Transverse colon (tissue), 3 donors: ENCODE measurements around the gene BFSP2.

ENCODE experiments used
- CTCF ChIP-seq, 5 experiments: fragments of 200-600 bp in 3 of 5; fragments of 450-650 bp in 2 of 5; sonication (generic) in 3 of 5; IDR thresholded peaks; 1 replicate in 2 of 5; 2 replicates in 3 of 5; pipeline ENCODE4 v1.5.1; 2016 to 2017; ENCODE audit warnings: antibody characterized with exemption in 5 of 5, inconsistent platforms in 3 of 5, mild to moderate bottlenecking in 2 of 5, moderate library complexity in 1 of 5
- EP300 ChIP-seq: sonication (generic); formaldehyde crosslinking; IDR thresholded peaks from one replicate; pipeline ENCODE4 v1.6.1; 2017; ENCODE audit warnings: antibody characterized with exemption, low read depth
- POLR2A ChIP-seq: fragments of 450-650 bp; IDR thresholded peaks from one replicate; pipeline ENCODE4 v1.6.1; 2016; ENCODE audit warnings: antibody characterized with exemption, mild to moderate bottlenecking, moderate library complexity

- TF ChIP-seq CTCF (IDR thresholded peaks at IDR 0.05) (no peak), EP300 (no peak), POLR2A (no peak)
These were observed 66.9 kb downstream of the BFSP2 start for GRCh38 chr3:133466531-133467386.
